Endodermal cell (in vitro differentiated cells): ENCODE results near the gene PLCB1. TPM values are rescaled to one million over a fixed set of nuclear protein-coding genes. Genes with fewer than 3 reads are reported as not detected.

ENCODE experiments used
- DNase-seq: peaks from one replicate; pipeline ENCODE4 v3.0.0-alpha.2; 2017
- H3K27ac ChIP-seq: 2 replicates; pipeline ENCODE4 v1.5.1; 2013; ENCODE audit warnings: mild to moderate bottlenecking, low read depth, low read length, moderate library complexity
- H3K27me3 ChIP-seq: 2 replicates; pipeline ENCODE4 v1.6.1; 2013; ENCODE audit warnings: mild to moderate bottlenecking, low read length, moderate library complexity; ENCODE audit not compliant: insufficient read depth, control insufficient read depth, poor library complexity, severe bottlenecking
- H3K36me3 ChIP-seq: 2 replicates; pipeline ENCODE4 v1.7.0; 2013; ENCODE audit warnings: mild to moderate bottlenecking, low read length, moderate library complexity; ENCODE audit not compliant: control insufficient read depth, insufficient read depth
- H3K4me1 ChIP-seq: one replicate; pipeline ENCODE4 v1.7.0; 2013; ENCODE audit warnings: low read length; ENCODE audit not compliant: control insufficient read depth, insufficient read depth
- H3K4me3 ChIP-seq: 2 replicates; pipeline ENCODE4 v1.5.1; 2013; ENCODE audit warnings: mild to moderate bottlenecking, low read length, moderate library complexity
- H3K9ac ChIP-seq: 2 replicates; pipeline ENCODE4 v1.6.1; 2013; ENCODE audit warnings: mild to moderate bottlenecking, low read length, moderate library complexity; ENCODE audit not compliant: poor library complexity, severe bottlenecking; ENCODE audit errors: extremely low read depth
- H3K9me3 ChIP-seq: 2 replicates; pipeline ENCODE4 v1.6.1; 2013; ENCODE audit warnings: mild to moderate bottlenecking, low read length, moderate library complexity; ENCODE audit not compliant: control insufficient read depth
- H3K27ac Mint-ChIP-seq: 2 replicates; pipeline ENCODE4 v1.8.0; 2020; ENCODE audit warnings: mixed read lengths
- H3K27me3 Mint-ChIP-seq: 2 replicates; pipeline ENCODE4 v1.8.0; 2021; ENCODE audit warnings: mild to moderate bottlenecking, mixed read lengths; ENCODE audit not compliant: insufficient read depth
- H3K36me3 Mint-ChIP-seq: 2 replicates; pipeline ENCODE4 v1.8.0; 2020; ENCODE audit warnings: low read depth, mixed read lengths
- H3K4me1 Mint-ChIP-seq: 2 replicates; pipeline ENCODE4 v1.8.0; 2020; ENCODE audit warnings: mixed read lengths
- H3K4me3 Mint-ChIP-seq: 2 replicates; pipeline ENCODE4 v1.8.0; 2020; ENCODE audit warnings: mild to moderate bottlenecking, moderate library complexity, mixed read lengths
- H3K9me3 Mint-ChIP-seq: 2 replicates; pipeline ENCODE4 v1.8.0; 2020; ENCODE audit warnings: mild to moderate bottlenecking, mixed read lengths
- WGBS, 2 experiments: methylation state at CpG; one replicate each; pipeline versions ENCODE4 v1.1.5 to v1.1.7; 2013; ENCODE audit warnings: missing lambda C conversion rate in 2 of 2, mixed read lengths in 1 of 2; ENCODE audit not compliant: insufficient coverage in 1 of 2, insufficient read length in 1 of 2; 5-methylcytosine and 5-hydroxymethylcytosine counted together
- total RNA-seq, 2 donors: library from RNA; stranded (reverse); fragmentation: NEBNext Ultra II Directional in 1 of 2; extraction: Animal tissue kit (Norgen Biotek cat#: 25700) in 1 of 2; gene quantifications; 2 replicates in 1 of 2; 3 replicates in 1 of 2; pipeline ENCODE4 v1.2.1, GENCODE V29; 2021
- TF ChIP-seq, protein P1 (sequence below): fragments of 200-600 bp; sonication (generic); conservative IDR thresholded peaks from 2 replicates; pipeline ENCODE4 v1.5.0; 2021; ENCODE audit warnings: antibody characterized with exemption, mild to moderate bottlenecking

Gene PLCB1
- total RNA-seq, 2 donors from 2014 or later, result 15.3 to 16.5 TPM

GRCh38 chr20:8518878-8519277 is 386.8 kb downstream of the PLCB1 start:
- Histone ChIP-seq H3K4me1 (peaks cover 6% of the 10 kb centered on the region), H3K4me3 (no peak overlapping the region), H3K9ac (no peak overlapping the region), H3K27ac (no peak overlapping the region), H3K27me3 (no peaks in the 10 kb centered on the region), H3K36me3 (no peaks in the 10 kb centered on the region), H3K9me3 (no peaks in the 10 kb centered on the region)
- H3K27ac Mint-ChIP-seq, result no peak overlapping the region
- no peaks in the 10 kb centered on the region for H3K36me3 Mint-ChIP-seq
- 71 to 79% methylated on average over 2 to 4 of the region's 4 CpGs for WGBS, 2 experiments
- TF ChIP-seq, protein P1, sequence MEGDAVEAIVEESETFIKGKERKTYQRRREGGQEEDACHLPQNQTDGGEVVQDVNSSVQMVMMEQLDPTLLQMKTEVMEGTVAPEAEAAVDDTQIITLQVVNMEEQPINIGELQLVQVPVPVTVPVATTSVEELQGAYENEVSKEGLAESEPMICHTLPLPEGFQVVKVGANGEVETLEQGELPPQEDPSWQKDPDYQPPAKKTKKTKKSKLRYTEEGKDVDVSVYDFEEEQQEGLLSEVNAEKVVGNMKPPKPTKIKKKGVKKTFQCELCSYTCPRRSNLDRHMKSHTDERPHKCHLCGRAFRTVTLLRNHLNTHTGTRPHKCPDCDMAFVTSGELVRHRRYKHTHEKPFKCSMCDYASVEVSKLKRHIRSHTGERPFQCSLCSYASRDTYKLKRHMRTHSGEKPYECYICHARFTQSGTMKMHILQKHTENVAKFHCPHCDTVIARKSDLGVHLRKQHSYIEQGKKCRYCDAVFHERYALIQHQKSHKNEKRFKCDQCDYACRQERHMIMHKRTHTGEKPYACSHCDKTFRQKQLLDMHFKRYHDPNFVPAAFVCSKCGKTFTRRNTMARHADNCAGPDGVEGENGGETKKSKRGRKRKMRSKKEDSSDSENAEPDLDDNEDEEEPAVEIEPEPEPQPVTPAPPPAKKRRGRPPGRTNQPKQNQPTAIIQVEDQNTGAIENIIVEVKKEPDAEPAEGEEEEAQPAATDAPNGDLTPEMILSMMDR, result no peak
- peaks cover 18% of the 10 kb centered on the region for H3K4me1 Mint-ChIP-seq
- peaks cover 7% of the 10 kb centered on the region for H3K9me3 Mint-ChIP-seq
- H3K27me3 Mint-ChIP-seq, result no peaks in the 10 kb centered on the region
- DNase-seq, result peak; percentile 75
- no peak overlapping the region for H3K4me3 Mint-ChIP-seq

DNA sequence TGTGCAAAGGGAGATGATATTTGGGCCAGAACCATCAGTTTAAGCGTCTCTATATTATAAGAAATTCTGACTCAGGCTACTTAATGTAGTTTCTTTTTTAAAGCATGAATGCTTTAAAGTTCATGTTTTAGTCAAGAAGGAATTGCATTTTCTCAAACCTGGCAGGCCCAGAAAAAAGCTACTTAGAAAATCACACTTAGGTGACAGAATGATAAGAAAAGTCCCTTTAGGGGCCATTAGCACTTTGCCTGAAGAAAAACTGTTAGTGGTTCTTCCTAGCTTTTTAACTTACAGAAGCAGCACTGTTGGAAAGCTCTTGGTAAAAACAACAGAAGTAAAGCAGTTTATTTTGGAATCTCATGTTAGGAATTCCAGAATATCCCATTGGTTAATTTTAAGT is 387.8 kb downstream of the PLCB1 start:
- Mint-ChIP-seq H3K27me3 (no peaks in the 10 kb centered on the region), H3K27ac (no peak overlapping the region), H3K36me3 (no peaks in the 10 kb centered on the region), H3K9me3 (peaks cover 7% of the 10 kb centered on the region), H3K4me1 (peaks cover 24% of the 10 kb centered on the region), H3K4me3 (no peak overlapping the region)
- TF ChIP-seq, protein P1, result no peak
- WGBS, 2 experiments, result 80 to 100% methylated on average over 1 of the region's 1 CpG
- H3K27ac ChIP-seq, result no peak overlapping the region
- H3K27me3 ChIP-seq, result no peaks in the 10 kb centered on the region
- H3K4me1 ChIP-seq, result peaks cover 6% of the 10 kb centered on the region
- no peaks in the 10 kb centered on the region for H3K9me3 ChIP-seq
- H3K36me3 ChIP-seq, result no peaks in the 10 kb centered on the region
- DNase-seq, result no peak
- H3K4me3 ChIP-seq, result peak overlapping the region; percentile 31
- H3K9ac ChIP-seq, result no peak overlapping the region

DNA sequence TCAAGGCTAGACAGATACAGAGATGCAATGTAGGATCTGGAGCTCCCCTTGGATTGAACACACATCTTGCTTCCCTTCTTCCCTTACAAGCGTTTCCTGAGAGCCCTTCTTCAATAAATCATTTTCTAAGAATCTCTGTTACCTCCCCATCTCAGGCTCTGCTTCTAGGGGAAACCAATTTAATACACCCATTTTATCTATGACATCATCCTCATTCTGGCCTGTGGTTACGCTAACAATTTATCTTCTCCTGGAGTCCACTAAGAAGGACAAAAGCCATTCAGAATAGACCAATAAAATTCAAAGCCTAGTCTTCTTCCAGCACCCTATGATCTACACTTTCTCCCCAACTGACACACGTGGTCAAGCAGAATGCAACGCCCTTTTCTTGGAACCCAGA is 390.1 kb downstream of the PLCB1 start:
- no peak overlapping the region for H3K27ac ChIP-seq
- 97 to 100% methylated on average over 2 to 4 of the region's 4 CpGs for WGBS, 2 experiments
- Mint-ChIP-seq H3K27ac (no peak overlapping the region), H3K36me3 (no peaks in the 10 kb centered on the region), H3K9me3 (no peaks in the 10 kb centered on the region), H3K4me3 (no peak overlapping the region), H3K4me1 (peaks cover 24% of the 10 kb centered on the region), H3K27me3 (no peaks in the 10 kb centered on the region)
- no peaks in the 10 kb centered on the region for H3K36me3 ChIP-seq
- H3K9me3 ChIP-seq, result no peaks in the 10 kb centered on the region
- H3K27me3 ChIP-seq, result no peaks in the 10 kb centered on the region
- TF ChIP-seq, protein P1, result no peak
- no peak overlapping the region for H3K9ac ChIP-seq
- no peak for DNase-seq
- no peak overlapping the region for H3K4me3 ChIP-seq
- peaks cover 6% of the 10 kb centered on the region for H3K4me1 ChIP-seq
